Neural progenitor cell (in vitro differentiated cells): ENCODE data around the gene UGP2. TPM values are rescaled to one million over a fixed set of nuclear protein-coding genes. Genes with fewer than 3 reads are reported as not detected.

ENCODE experiments used
- DNase-seq: peaks from one replicate; pipeline ENCODE4 v3.0.0-alpha.2; 2016; ENCODE audit warnings: low spot score
- H2AFZ ChIP-seq: fragments of 200-600 bp; sonication (generic); replicated peaks from 2 replicates; pipeline ENCODE4 v1.6.1; 2016; ENCODE audit warnings: antibody characterized with exemption
- H3F3A ChIP-seq: fragments of 200-600 bp; sonication (generic); 2 replicates; pipeline ENCODE4 v1.6.1; 2016; ENCODE audit warnings: antibody characterized with exemption, low read depth
- H3K27ac ChIP-seq: fragments of 200-600 bp; sonication (generic); 2 replicates; pipeline ENCODE4 v1.5.1; 2016; ENCODE audit warnings: mild to moderate bottlenecking
- H3K27me3 ChIP-seq: fragments of 200-600 bp; sonication (generic); 2 replicates; pipeline ENCODE4 v1.6.1; 2016; ENCODE audit warnings: mild to moderate bottlenecking, moderate library complexity
- H3K36me3 ChIP-seq: fragments of 200-600 bp; sonication (generic); 2 replicates; pipeline ENCODE4 v1.5.1; 2016
- H3K4me1 ChIP-seq: fragments of 200-600 bp; sonication (generic); 2 replicates; pipeline ENCODE4 v1.6.1; 2016; ENCODE audit warnings: mixed run types
- H3K4me2 ChIP-seq: fragments of 200-600 bp; sonication (generic); 2 replicates; pipeline ENCODE4 v1.6.1; 2016
- H3K4me3 ChIP-seq: fragments of 200-600 bp; sonication (generic); 2 replicates; pipeline ENCODE4 v1.5.1; 2016
- H3K79me2 ChIP-seq: fragments of 200-600 bp; sonication (generic); 2 replicates; pipeline ENCODE4 v1.6.1; 2016; ENCODE audit warnings: low read depth
- H3K9ac ChIP-seq: fragments of 200-600 bp; sonication (generic); 2 replicates; pipeline ENCODE4 v1.6.1; 2016
- H3K9me3 ChIP-seq: fragments of 200-600 bp; sonication (generic); 2 replicates; pipeline ENCODE4 v1.5.1; 2016; ENCODE audit warnings: low read depth
- H4K20me1 ChIP-seq: fragments of 200-600 bp; sonication (generic); 2 replicates; pipeline ENCODE4 v1.6.1; 2016; ENCODE audit warnings: low read depth
- H3K27ac Mint-ChIP-seq: 3 replicates; pipeline ENCODE4 v1.8.0; 2021; ENCODE audit warnings: mixed read lengths
- H3K27me3 Mint-ChIP-seq: 2 replicates; pipeline ENCODE4 v1.8.0; 2022; ENCODE audit warnings: low read depth, mild to moderate bottlenecking, inconsistent platforms, moderate library complexity, mixed read lengths; ENCODE audit not compliant: insufficient read depth
- H3K36me3 Mint-ChIP-seq: 3 replicates; pipeline ENCODE4 v1.8.0; 2021; ENCODE audit warnings: mixed read lengths
- H3K4me1 Mint-ChIP-seq: 3 replicates; pipeline ENCODE4 v1.8.0; 2021; ENCODE audit warnings: mixed read lengths
- H3K4me3 Mint-ChIP-seq: 3 replicates; pipeline ENCODE4 v1.8.0; 2021; ENCODE audit warnings: mild to moderate bottlenecking, moderate library complexity, mixed read lengths
- H3K9me3 Mint-ChIP-seq: 3 replicates; pipeline ENCODE4 v1.8.0; 2020; ENCODE audit warnings: mixed read lengths
- EZH2 ChIP-seq: fragments of 200-600 bp; sonication (generic); IDR thresholded peaks from 2 replicates; pipeline ENCODE4 v1.6.1; 2017; ENCODE audit warnings: antibody characterized with exemption, mild to moderate bottlenecking, moderate library complexity
- EZH2phosphoT487 ChIP-seq: fragments of 200-600 bp; sonication (generic); IDR thresholded peaks from 2 replicates; pipeline ENCODE4 v1.6.1; 2017; ENCODE audit warnings: antibody characterized with exemption
- total RNA-seq: library from RNA; depleted of rRNA; stranded (reverse); fragments of >200 nt; gene quantifications from 2 replicates; pipeline ENCODE4 v1.2.3, GENCODE V29; 2015; ENCODE audit warnings: low replicate concordance
- TF ChIP-seq, protein P1 (sequence below): fragments of 200-600 bp; sonication (generic); IDR thresholded peaks from 2 replicates; pipeline ENCODE4 v1.5.1; 2017; ENCODE audit warnings: antibody characterized with exemption, mild to moderate bottlenecking

UGP2 gene
- total RNA-seq, 1 donor from 2014 or later, result 126 TPM

DNA sequence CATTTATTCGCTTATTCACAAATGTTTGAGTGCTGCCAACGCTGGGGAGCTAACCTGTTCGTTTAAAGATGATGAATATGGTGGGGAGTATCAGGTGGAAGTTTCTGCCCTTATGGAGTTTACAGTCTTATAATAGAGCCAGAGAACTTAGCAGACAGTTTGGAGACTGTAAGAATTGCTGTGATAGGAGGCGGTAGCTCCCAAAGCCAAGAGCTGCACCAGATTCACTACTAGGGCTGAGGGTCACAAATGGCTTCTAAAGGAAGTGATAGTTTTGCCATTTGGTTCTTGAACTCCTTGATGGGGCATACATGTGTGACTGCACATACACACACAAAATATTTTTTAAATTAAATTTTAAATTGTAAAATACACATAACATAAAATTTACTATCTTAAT is 29.0 kb downstream of the UGP2 start:
- peaks cover 10% of the 10 kb centered on the region for H3K36me3 ChIP-seq
- no peak overlapping the region for H3K9ac ChIP-seq
- Mint-ChIP-seq H3K4me3 (no peak overlapping the region), H3K27me3 (peaks cover 3% of the 10 kb centered on the region), H3K4me1 (peaks cover 9% of the 10 kb centered on the region), H3K27ac (no peak overlapping the region), H3K36me3 (peaks cover 40% of the 10 kb centered on the region), H3K9me3 (peaks cover 11% of the 10 kb centered on the region)
- H3K9me3 ChIP-seq, result no peaks in the 10 kb centered on the region
- no peaks in the 10 kb centered on the region for H3K27me3 ChIP-seq
- no peak overlapping the region for H3K27ac ChIP-seq
- H3K4me1 ChIP-seq, result peaks cover 9% of the 10 kb centered on the region
- H3F3A ChIP-seq, result no peaks in the 10 kb centered on the region
- H2AFZ ChIP-seq, result no peak overlapping the region
- H3K4me3 ChIP-seq, result no peak overlapping the region
- no peak overlapping the region for H3K4me2 ChIP-seq
- peaks cover 78% of the 10 kb centered on the region for H3K79me2 ChIP-seq
- H4K20me1 ChIP-seq, result no peaks in the 10 kb centered on the region
- TF ChIP-seq EZH2 (no peak), EZH2phosphoT487 (no peak)
- TF ChIP-seq, protein P1, sequence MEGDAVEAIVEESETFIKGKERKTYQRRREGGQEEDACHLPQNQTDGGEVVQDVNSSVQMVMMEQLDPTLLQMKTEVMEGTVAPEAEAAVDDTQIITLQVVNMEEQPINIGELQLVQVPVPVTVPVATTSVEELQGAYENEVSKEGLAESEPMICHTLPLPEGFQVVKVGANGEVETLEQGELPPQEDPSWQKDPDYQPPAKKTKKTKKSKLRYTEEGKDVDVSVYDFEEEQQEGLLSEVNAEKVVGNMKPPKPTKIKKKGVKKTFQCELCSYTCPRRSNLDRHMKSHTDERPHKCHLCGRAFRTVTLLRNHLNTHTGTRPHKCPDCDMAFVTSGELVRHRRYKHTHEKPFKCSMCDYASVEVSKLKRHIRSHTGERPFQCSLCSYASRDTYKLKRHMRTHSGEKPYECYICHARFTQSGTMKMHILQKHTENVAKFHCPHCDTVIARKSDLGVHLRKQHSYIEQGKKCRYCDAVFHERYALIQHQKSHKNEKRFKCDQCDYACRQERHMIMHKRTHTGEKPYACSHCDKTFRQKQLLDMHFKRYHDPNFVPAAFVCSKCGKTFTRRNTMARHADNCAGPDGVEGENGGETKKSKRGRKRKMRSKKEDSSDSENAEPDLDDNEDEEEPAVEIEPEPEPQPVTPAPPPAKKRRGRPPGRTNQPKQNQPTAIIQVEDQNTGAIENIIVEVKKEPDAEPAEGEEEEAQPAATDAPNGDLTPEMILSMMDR, result no peak
- no peak for DNase-seq

DNA sequence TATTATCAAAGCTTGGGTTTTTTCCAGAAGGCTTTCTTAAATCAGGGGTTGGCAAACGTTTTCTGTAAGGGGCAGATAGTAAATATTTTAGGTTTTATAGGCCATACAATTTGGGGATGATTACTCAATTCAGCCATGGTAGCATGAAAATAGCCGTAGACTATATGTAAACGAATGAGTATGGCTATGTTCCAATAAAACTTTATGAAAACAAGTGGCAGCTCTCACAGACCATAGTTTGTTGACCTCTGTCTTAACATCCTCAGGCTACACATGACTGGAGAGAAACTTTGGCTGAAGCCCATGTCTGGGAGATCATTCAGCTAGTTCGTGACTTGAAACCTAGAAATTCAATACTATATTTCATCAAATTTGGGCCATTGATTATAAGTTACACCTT is 30.2 kb downstream of the UGP2 start:
- Histone ChIP-seq H3K9me3 (no peaks in the 10 kb centered on the region), H3F3A (no peaks in the 10 kb centered on the region), H3K4me1 (peaks cover 9% of the 10 kb centered on the region), H3K4me3 (no peak overlapping the region), H3K27ac (no peak overlapping the region), H3K27me3 (no peaks in the 10 kb centered on the region), H4K20me1 (no peaks in the 10 kb centered on the region), H3K4me2 (no peak overlapping the region), H2AFZ (no peak overlapping the region), H3K79me2 (peaks cover 83% of the 10 kb centered on the region), H3K9ac (no peak overlapping the region), H3K36me3 (peaks cover 9% of the 10 kb centered on the region)
- peaks cover 9% of the 10 kb centered on the region for H3K4me1 Mint-ChIP-seq
- TF ChIP-seq EZH2 (no peak), EZH2phosphoT487 (no peak)
- TF ChIP-seq, protein P1, result no peak
- H3K36me3 Mint-ChIP-seq, result peaks cover 43% of the 10 kb centered on the region
- H3K9me3 Mint-ChIP-seq, result peaks cover 11% of the 10 kb centered on the region
- H3K4me3 Mint-ChIP-seq, result no peak overlapping the region
- DNase-seq, result no peak
- H3K27me3 Mint-ChIP-seq, result peaks cover 3% of the 10 kb centered on the region
- no peak overlapping the region for H3K27ac Mint-ChIP-seq

DNA sequence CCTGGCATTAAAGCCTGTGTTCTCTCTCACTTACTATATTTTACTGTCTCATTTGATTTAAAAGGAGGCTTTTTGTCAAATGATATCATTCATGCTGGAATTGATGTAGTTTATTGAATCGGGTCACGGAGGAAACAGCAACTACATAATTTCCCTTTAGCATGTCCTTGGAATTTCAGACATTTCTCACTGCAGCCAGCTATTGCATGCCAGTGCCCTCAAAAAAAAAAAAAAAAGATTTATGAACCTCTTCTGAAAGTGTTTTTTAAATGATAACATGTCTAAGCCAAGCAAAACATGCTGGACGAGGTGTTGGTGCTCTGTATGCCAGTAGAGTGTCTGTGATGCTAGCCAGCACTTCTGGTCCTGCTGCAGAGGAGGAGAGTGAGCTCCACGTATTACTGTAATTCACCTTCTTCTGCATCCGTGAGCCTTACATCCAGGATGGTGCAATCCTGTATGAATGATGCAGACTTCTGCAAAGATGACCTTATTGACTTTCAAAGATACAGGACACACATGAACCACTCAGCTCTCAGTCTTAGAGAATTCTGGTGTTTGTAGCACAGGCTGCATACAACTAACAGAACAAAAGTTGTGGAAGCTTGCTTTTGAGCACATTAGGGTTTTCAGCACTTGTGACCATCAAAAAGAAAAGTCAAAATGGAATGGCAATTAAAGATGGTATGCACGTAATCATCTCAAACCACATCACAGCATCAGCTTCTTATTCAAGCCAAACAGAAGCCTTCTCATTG is 31.1 kb downstream of the UGP2 start:
- H3K36me3 Mint-ChIP-seq, result peaks cover 43% of the 10 kb centered on the region
- H3K4me3 Mint-ChIP-seq, result no peak overlapping the region
- H3K4me1 Mint-ChIP-seq, result peaks cover 9% of the 10 kb centered on the region

More for the DNA sequence above, 31.1 kb downstream of the UGP2 start:
- no peak for DNase-seq
- Histone ChIP-seq H3K79me2 (peaks cover 79% of the 10 kb centered on the region), H4K20me1 (no peaks in the 10 kb centered on the region), H3K4me3 (no peak overlapping the region), H3K27ac (no peak overlapping the region), H3K27me3 (no peaks in the 10 kb centered on the region), H3K36me3 (peaks cover 7% of the 10 kb centered on the region), H3K9ac (no peak overlapping the region), H3K4me1 (peaks cover 9% of the 10 kb centered on the region), H3K4me2 (no peak overlapping the region), H2AFZ (no peak overlapping the region), H3F3A (no peaks in the 10 kb centered on the region), H3K9me3 (no peaks in the 10 kb centered on the region)
- Mint-ChIP-seq H3K9me3 (peaks cover 11% of the 10 kb centered on the region), H3K27me3 (peaks cover 3% of the 10 kb centered on the region), H3K27ac (no peak overlapping the region)
- TF ChIP-seq, protein P1, result no peak
- TF ChIP-seq EZH2 (no peak), EZH2phosphoT487 (no peak)
